SIG-M5 treated with dmso at 0.1 percent for 504 hours (cell line): ENCODE results near the gene PLS3.
A peak's percentile ranks its signal among the peaks of the same experiment; 100 is the strongest.

ENCODE experiments used
- DNase-seq: peaks from one replicate; lab custom pipeline; 2025; ENCODE audit not compliant: unreplicated experiment; lab: John Stamatoyannopoulos, UW

PLS3 gene

GRCh38 chrX:115687595-115687994, 126.6 kb downstream of the PLS3 start:
- no peak for DNase-seq

- DNase-seq: no peak
These were observed 129.0 kb downstream of the PLS3 start for GRCh38 chrX:115689931-115690330.

GRCh38 chrX:115690511-115691216, 129.7 kb downstream of the PLS3 start:
- peak; percentile 18 for DNase-seq

GRCh38 chrX:115693476-115693875, 132.5 kb downstream of the PLS3 start:
- no peak for DNase-seq

GRCh38 chrX:115694028-115694427, 133.1 kb downstream of the PLS3 start:
- no peak for DNase-seq

- DNase-seq: no peak
These were observed 135.1 kb downstream of the PLS3 start for GRCh38 chrX:115696039-115696438.

- DNase-seq: no peak
These were observed 136.0 kb downstream of the PLS3 start for GRCh38 chrX:115696939-115697338.

GRCh38 chrX:115697806-115698205, 136.8 kb downstream of the PLS3 start:
- no peak for DNase-seq
